GM19463 (cell line): ENCODE results near the gene CPM.
"Not testable (repeated sequence)": the region's sequence is repeated elsewhere in the genome, so short reads cannot be mapped to it uniquely, and the experiment has no call there.

ENCODE experiments used
- ATAC-seq: cut with Tn5 transposase; IDR thresholded peaks from one replicate; pipeline ENCODE4 v1.9.1; 2021; ENCODE audit warnings: mild to moderate bottlenecking, moderate library complexity; ENCODE audit not compliant: unreplicated experiment

Gene CPM

GRCh38 chr12:68809190-68810026 lies 123.6 kb downstream of the CPM start:
- ATAC-seq = no peak

GRCh38 chr12:68808388-68809189 lies 124.4 kb downstream of the CPM start:
- peak; percentile 52 for ATAC-seq

GRCh38 chr12:68807576-68808387 lies 125.2 kb downstream of the CPM start, which contains the start of gene MDM2:
Gene MDM2 (plus strand): TSS chr12:68808177. CDS start chr12:68808478, 301 bp downstream.
- ATAC-seq = peak; percentile 67

- not testable (repeated sequence) for ATAC-seq
Measured at GRCh38 chr12:68807274-68807575, 125.7 kb downstream of the CPM start.

- ATAC-seq = no peak
Measured at GRCh38 chr12:68806488-68807237, 126.3 kb downstream of the CPM start.

- no peak for ATAC-seq
Measured at GRCh38 chr12:68805592-68806120, 127.3 kb downstream of the CPM start.

- ATAC-seq = no peak
Measured at GRCh38 chr12:68804657-68805591, 128.0 kb downstream of the CPM start.

GRCh38 chr12:68803948-68804656 lies 128.9 kb downstream of the CPM start:
- ATAC-seq = no peak

GRCh38 chr12:68802911-68803651 lies 129.9 kb downstream of the CPM start:
- ATAC-seq = not testable (repeated sequence)

- not testable (repeated sequence) for ATAC-seq
Measured at GRCh38 chr12:68802372-68802745, 130.6 kb downstream of the CPM start.
